ENCODE measurements around the gene C19orf85.
A peak's percentile ranks its signal among the peaks of the same experiment; 100 is the strongest.
"Not testable (repeated sequence)": the region's sequence is repeated elsewhere in the genome, so short reads cannot be mapped to it uniquely, and the experiment has no call there.

The C19orf85 gene

DNA sequence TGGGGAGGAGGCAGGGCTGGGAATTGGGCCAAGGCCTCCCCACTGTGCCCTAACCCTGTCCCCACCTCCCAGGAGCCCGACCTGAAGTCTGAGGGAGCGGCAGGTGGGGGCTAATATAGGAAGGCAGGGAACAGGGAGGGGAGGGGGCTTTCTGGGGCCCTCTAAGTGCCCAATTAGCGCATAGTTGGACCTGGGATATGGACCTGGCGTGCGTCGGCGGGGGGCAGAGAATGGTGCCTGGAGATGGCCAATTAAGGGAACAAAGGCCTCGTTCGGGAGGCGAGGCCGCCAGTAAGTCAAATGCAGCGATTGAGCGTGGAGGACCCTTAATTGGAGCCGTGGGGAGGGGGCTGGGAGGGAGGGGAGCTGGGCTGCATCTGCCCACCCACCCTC, at the start of gene C19orf85:
C19orf85 (minus strand) TSS at position 90 of the 393 bp plus-strand sequence. CDS start 197 bp downstream, outside the sequence.
- DNase-seq (ENCODE audit: low spot score), result no peak

DNA sequence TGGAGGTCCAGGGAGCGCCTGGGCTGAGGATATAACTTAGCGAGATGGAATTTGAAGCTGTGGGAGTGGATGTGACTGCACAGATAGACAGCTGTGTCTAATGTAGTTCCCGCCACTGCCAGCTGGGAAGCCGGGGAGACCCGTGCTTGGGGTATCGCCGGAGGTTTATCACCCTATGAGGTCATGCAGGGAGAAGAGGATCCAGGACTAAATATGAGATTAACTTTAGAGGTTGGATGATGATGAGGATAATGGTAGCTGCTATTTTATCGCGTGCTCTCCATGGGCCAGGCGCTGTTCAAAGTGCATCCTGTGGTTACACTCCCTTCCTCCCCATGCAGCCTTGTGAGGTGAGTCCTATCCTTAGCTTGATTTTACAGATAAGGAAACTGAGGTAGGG, 43.6 kb upstream of the C19orf85 start:
- DNase-seq (ENCODE audit: low spot score), result no peak

DNA sequence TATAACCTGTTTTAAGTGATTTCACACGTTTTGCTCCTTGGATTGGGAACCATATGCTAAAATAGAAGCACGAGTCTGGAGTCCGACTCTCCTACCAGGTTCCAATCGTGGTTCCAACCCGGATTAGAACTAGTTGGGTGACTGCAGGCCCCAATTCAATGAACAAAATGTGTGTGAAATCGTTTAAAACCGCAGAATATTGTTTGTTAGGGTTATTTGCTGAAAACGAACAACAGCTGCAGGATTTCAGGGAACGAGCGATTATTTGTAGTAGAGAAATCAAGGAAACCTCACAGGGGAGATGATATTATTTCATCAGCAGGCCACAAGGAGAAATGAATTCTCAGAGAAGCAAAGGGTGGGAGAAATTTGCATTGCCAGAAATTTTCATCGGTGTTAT, 40.4 kb upstream of the C19orf85 start:
- DNase-seq (ENCODE audit: low spot score), result no peak

DNA sequence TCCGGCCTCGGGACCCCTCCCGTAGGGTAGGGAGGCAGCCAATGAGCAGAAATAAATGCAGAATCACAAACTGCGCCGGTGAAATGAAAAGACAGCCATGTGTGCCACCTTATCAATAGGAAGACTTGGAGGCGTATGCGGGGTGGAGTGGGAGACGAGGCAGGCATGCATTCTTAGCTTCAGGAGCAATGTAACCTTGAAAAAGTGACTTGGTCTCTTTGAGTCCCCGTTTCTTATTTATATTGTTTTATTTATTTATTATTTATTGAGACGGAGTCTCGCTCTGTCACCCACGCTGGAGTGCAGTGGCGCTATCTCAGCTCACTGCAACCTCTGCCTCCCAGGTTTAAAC, 39.7 kb upstream of the C19orf85 start:
- no peak for DNase-seq (ENCODE audit: low spot score)

DNA sequence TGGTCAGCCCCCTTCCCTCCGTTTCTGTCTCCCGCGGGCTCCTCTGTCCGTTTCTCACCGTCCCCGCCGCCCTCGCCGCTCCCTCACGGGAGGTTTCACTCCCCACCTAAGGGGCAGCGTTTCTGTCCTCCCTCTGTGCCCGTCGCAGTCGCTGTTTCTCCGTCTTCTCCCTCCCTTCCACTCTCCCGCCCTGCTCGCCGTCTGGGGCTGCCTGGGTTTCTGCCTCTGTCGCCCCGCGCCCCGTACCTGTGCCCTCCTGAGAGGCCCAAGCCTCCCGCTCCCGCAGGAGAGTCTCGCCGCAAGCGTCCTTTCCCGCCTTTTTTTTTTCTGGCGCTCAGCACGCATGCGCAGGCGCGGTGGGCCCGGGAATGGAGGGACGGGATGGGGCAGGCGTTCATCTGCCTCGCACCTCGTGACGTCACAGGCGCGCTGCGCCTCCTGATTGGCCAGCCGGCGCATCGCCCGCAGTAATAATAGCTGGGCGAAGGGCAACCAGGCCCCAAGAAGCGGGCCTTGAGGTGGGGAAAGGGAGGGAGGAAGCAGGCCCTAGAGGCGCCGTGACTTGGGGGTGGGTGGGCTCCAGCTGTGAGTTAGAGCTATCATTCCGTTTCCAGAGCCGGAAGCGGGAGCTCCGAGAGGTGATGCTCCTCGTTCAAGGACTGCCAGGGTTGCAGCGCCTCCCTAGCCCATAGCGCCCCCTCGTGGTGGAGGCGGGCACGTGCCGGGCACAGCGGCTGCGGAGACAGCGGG, 39.1 kb upstream of the C19orf85 start:
- DNase-seq (ENCODE audit: low spot score), result peak; percentile 90

DNA sequence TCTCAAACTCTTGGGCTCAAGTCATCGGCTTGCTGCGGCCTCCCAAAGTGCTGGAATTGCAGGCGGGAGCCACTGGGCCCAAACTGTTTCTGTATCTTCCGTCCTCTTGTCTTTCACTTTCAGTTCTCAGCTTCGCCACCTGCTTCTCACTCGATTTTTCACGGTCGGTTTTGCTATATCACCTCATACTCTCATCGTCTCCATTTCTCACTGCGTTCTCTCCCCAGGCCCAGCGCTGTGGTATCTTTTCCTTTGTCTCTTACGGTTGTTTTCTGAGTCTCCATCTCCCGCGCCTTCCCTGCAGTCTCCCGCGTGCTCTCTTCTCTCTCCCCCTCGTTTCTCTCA, 38.6 kb upstream of the C19orf85 start:
- DNase-seq (ENCODE audit: low spot score), result no peak

DNA sequence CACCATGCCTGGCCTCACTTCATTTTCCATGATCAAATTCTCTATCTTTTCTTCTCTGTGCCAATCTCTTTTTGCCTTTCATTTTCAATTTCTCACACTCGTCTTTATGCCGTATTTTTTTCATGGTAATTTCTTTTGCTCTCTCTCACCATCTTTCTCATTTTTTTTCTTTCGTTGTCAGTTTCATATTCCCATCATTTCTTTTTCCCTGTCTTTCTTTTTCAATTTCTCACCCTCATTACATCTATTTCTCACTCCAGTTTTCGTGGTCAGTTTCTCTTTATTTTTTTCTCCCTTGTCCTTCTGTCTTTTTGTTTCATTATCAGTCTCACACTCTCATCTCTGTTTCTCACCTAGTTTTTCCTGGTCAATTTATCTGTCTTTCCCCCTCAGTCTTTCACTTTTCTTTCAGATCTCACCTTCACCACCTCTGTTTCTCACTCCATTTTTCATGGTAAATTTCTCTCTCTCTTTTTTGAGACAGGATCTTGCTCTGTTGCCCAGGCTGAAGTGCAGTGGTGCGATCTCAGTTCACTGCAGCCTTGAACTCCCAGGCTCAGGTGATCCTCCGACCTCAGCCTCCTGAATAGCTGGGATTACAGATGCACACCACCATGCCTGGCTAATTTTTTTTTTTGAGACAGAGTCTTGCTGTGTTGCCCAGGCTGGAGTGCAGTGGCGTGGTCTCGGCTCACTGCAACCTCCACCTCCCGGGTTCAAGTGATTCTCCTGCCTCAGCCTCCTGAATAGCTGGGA, 37.8 kb upstream of the C19orf85 start:
- DNase-seq (ENCODE audit: low spot score), result no peak

DNA sequence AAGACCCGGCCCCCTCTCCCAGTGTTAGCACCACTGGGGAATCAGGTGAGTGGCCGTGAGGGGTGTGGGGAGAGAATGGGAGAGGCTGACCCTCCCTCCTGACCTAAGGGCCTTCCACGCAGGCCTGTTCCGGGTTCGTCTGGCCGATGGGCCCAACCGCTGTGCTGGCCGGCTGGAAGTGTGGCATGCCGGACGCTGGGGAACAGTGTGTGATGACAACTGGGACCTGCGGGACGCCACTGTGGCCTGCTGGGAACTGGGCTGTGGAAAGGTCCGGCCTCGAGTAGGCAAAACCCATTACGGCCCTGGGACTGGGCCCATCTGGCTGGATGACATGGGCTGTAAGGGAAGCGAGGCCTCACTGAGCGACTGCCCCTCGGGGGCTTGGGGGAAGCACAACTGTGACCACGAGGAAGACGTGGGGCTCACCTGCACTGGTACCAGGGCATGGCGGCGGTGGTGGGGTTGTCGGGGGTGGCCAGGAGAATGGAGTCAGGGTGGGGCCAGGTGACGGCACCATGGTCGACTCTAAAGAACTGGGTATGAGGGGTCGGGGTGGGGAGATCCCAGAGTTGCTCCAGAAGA, 35.9 kb upstream of the C19orf85 start:
- no peak for DNase-seq (ENCODE audit: low spot score)

DNA sequence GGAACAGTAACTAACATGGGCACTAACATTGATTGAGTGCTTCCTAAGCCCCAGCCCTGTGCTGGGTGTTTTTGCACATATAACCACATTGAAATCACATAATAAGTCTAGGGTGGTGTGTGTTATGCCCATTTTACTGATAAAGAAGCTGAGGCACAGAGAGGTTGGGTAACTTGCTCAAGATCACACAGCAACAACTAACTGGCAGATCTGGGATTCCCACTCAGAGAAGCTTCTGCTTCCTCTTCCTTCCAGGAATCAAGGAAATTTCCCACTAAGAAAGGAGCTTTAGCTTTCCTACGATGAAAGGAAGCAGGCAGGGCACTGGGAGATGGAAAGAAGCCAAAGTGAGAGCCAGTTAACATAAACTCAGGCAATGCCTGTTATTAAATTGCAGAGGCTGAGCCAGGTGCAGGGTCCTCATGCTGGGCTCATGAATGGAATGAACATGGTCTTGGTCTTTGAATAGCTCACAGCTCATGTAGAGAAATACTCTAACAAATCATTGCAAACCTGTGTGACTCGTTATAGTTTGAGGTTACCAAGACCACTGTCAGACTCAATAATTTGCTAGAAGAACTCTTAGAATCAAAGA, 33.8 kb upstream of the C19orf85 start:
- no peak for DNase-seq (ENCODE audit: low spot score)

DNA sequence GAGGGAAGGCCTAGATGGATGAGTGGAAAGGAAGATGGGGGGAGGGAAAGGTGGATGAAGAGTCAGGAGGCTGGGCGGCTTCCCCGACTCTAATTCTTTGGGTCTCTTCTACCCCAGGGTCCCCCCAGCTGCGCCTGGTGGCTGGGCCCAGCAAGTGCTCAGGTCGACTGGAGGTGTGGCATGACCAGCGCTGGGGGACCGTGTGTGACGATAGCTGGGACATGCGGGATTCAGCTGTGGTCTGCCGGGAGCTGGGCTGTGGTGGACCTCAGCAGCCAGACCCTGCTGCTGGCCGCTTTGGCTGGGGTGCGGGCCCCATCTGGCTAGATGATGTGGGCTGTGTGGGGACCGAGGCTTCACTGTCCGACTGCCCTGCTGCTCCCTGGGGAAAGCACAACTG, 33.2 kb upstream of the C19orf85 start:
- no peak for DNase-seq (ENCODE audit: low spot score)

DNA sequence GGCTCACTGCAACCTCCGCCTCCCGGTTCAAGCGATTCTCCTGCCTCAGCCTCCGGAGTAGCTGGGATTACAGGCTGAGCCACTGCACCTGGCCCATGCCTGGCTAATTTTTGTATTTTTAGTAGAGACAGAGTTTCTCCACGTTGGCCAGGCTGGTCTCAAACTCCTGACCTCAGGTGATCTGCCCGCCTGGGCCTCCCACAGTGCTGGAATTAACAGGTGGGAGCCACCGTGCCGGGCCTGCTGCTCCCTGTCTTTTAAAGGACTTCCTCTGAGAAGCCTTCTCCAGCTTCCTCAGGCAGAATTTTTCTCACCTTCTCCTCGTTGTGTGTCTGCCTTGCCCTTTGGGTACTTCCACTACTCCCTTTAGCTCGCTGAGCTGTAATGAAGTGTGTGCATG, 32.3 kb upstream of the C19orf85 start:
- DNase-seq (ENCODE audit: low spot score), result not testable (repeated sequence)

DNA sequence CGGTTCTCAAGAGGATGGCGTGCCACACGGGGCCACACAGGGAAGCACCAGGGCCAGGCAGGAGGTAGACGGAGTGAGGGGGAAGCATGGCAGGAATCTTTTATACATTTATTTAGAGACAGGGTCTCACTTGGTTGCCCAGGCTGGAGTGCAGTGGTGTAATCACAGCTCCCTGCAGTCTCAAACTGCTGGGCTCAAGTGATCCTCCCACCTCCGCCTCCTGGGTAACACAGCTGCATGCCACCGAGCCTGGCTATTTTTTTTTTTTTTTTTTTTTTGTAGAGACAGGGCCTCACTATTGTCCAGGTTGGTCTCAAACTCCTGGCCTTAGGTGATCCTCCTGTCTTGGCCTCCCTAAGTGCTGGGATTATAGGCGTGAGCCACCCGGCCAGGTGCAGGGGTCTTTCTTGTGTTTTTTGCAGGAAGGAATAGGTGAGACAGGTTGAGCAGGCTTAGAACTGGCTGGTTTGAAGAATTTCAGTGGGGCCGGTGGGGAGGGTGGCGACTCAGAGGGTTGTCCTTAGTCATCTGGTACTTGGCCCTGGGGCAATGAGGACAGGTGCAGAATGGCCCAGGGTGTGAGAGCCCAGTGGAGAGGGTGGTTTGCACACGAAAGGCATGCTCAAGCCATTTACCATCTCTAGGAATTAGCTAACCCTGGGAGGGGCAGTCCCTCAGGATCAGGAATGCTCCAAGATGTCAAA, 31.2 kb upstream of the C19orf85 start:
- no peak for DNase-seq (ENCODE audit: low spot score)

DNA sequence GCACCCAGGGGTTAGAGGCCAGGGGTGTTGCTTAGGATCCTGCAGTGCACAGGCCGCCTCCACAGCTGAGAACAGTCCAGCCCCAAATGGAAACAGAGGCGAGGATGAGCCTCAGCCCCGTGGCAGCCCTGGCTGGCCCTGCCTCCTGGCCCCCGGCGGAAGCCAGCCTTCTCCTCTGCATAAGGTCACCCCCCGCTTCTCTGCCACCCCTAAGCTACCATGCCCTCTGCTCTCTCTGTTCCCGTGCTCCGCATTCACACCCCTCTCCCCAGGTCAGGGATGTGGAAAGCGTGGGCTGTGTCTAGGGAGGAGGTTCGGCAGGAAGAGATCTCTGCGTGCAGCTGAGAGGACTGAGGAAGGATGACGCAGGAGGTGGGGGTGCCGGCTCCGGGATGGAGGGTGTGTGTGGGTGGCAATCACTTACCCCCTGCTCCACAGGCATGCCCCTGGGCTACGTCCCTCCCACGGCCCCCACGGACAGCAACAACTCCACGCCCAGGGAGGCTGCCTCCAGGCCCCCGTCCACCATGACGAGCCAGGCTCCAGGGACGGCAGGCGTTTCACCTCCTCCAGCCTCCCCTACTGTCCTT, 29.7 kb upstream of the C19orf85 start:
- no peak for DNase-seq (ENCODE audit: low spot score)

DNA sequence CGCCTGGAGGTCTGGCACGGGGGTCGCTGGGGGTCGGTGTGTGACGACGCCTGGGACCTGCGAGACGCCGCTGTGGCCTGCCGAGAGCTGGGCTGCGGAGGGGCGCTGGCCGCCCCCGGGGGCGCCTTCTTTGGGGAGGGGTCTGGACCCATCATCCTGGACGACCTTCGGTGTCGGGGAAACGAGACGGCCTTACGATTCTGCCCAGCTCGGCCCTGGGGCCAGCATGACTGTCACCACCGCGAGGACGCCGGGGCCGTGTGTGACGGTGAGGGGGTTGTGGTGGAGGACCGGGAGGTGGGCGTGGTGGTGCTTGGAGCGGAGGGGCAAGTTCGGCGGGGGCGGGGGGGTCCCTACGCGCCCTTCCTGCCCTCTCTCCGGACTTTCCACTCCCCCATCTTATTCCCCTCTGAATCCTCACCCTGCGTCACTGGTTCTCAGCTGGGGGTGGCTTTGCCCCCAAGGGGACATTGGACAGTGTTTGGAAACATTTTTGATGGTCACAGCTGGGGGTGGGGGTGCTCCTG, 29.2 kb upstream of the C19orf85 start:
- no peak for DNase-seq (ENCODE audit: low spot score)

DNA sequence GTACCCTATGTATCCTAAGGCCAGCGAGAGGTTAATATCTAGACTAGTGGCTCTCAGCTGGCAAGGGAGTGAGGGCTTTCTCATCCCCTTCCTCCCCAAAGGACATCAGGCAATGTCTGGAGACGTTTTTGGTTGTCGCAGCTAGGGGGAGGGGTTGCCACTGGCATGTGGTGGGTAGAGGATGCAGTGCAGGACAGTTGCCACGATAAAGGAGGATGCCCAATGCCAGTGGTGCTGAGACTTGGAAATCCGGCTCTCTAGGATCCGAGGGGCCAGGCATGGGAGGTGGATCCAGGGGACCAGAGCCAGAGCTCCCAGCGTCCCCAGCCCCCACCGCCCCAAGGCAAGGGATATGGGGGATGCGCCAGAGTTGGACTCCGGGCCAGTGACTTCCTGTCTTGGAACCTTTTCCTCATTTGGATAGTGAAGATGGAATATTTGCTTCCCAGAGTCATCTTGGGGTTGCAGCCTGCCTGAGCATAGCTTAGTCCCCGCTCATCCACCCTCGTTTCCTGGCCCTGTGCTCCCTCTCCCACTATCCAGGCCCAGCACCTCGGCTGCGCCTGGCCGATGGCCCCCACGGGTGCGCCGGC, 28.6 kb upstream of the C19orf85 start:
- DNase-seq (ENCODE audit: low spot score), result no peak

DNA sequence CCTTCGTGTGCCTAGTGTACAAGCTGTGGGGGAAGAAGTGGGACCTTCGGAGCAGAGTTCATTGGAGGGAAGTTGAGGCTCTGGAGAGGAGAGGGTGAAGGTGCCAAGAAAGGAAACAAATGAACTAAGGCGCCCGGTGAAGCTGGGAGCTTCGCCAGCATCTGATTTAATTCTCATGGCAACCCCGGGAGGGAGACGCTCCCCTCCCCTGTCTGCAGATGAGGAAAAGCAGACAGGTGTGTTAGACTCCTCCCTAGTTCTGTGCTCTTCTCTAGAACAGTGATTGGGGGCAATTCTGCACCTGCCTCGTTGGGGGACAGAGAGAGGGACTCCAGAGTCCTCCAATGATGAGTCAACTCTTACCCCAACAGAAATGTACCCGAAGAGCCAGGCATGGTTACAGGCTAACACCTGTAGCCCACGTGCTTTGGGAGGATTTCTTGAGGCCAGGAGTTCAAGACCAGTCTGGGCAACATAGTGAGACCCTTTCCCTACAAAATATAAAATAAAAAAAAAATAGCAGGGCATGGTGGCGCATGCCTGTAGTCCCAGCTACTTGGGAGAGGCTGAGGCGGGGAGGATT, 27.9 kb upstream of the C19orf85 start:
- DNase-seq (ENCODE audit: low spot score), result no peak

DNA sequence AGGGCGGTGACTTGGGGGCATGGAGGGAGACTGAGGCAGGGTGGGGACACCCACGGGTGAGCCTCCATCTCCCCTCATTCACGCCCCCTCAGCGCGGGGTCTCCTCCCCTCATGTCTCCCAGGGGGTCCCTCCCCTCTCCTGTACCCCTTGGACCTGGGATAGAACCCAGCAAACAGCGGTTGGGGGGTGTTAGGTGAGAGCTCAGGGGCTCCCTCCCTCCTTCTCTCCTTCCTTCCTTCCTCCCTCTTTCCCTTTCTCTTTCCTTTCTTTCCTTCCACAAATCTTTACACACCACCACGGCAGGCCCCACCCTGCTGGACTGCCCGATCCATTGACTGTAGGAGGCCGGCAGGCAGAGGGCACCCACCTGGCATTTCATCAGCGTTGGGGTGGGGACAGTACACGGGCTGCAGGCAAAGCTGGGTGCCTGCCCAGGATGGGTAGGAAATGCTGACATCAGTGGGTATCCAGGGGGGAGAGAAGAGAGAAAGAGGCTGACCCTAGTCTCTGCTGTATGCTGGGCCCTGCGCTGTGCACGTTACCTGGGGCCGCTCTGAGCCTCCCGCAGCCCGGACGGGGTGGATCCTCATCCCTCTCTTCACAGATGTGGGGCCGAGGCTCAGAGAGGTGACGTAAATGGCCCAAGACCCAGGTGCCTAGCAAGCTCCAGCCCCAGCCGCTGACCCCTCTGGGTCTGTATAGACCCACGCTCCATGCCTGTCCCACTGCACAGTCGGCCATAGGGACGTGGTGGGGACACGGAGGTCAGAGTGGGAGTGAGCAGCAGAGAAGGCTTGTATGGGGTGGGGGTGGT, 27.2 kb upstream of the C19orf85 start:
- DNase-seq (ENCODE audit: low spot score), result no peak

DNA sequence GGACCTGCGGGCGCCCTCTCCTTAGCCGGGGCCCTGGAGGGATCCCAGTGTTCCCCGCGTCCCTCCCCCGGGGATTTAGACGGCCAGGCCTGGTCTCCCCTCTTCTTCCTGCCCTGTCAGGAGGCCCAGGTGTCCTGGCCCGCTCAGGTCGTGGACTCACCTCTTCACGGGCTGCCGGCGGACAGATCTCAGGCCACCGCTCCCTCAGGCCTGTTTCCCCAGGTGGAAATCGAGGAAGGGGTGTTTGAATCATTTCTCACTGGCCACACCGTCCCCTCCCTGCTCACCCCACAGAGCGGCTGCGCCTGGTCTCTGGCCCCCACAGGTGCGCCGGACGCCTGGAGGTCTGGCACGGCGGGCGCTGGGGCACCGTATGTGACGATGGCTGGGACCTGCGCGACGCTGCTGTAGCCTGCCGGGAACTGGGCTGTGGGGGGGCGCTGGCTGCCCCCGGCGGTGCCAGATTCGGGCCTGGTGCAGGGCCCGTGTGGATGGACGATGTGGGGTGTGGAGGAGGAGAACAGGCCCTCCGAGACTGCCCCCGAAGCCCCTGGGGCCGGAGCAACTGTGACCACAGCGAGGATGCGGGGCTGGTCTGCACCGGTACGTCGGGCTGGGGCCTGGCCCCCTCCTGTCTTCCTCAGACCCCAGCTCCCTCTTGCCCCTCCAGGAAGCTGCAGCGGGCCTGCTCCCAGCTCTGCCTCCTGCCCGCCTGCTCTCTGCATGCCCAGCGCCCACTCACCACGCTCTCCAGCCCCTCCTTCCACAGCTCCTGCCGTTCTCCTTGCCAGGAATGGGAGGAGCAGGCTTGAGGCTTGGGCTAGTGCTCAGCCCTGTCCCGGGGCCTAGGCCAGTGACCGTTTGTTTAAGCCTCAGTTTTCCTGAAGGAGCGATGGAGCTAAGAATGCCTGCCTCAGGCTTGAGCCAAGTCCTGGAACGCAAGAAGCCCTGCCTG, 26.2 kb upstream of the C19orf85 start:
- no peak for DNase-seq (ENCODE audit: low spot score)
